GM19468 (cell line): ENCODE data around the gene FAM83G.

Source experiments
- ATAC-seq: cut with Tn5 transposase; IDR thresholded peaks from one replicate; pipeline ENCODE4 v1.9.1; 2021; ENCODE audit warnings: mild to moderate bottlenecking, moderate library complexity, moderate number of reproducible peaks; ENCODE audit not compliant: unreplicated experiment; ENCODE audit errors: extremely low read depth

Gene FAM83G

DNA sequence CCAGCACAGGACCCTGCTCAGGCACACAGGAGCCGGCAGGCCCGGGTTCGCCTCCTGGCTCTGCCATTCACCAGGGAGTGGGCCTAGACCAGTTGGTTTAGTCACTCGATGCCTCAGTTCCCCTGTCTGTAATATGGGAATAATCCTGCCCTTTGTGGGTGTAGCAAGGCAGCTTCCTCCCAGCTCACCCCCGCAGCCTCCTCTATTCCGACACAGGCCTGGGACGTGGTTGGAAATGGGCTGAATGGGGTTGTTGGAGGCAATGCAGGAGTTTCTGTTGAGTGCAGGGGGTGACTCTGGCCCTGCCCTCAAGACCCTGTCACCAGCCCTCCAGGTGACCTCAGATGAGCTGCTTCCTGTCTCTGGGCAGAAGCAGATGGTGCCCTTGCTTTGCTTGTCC lies 32.8 kb downstream of the FAM83G start:
- no peak for ATAC-seq

DNA sequence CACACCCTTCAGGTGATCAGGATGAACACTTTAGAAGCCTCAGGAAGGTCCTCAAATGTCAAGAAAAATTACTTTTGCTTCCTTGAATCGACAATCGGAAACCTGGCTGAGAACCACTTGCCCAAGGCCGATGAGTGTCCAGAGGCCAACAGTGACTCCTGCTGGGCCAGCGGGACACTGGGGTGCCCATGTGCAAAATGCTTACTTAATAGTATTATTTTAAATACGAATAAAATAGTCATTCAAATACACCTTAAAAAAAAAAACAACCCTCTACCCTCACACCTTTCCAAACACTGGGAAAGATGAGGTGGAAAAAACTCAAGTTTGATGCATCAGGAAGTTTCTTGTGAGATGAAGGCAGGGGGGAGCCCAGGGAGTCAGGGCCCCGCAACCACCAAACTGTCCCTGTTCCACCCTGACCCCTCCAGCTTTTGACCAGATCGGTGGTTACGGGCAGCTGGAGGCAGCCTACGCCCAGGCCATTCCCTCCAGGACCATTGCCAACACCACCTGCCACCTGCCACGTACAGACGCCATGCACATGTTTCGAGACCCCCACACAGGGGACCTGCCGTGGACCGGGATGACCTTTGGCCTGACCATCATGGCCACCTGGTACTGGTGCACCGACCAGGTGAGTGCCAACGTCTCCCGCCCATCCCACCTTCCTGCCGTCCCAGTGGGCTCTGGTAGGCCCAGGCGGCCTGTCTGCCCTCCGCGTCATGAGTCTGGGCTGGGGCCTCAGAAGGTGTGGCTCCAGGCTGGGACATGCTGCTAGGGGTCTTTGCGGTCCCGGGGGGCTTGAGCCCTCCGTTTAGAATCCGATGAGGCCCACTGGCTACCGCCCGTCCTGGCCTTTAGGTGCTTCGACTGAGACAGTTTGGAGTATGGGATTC lies 33.7 kb downstream of the FAM83G start:
- no peak for ATAC-seq

DNA sequence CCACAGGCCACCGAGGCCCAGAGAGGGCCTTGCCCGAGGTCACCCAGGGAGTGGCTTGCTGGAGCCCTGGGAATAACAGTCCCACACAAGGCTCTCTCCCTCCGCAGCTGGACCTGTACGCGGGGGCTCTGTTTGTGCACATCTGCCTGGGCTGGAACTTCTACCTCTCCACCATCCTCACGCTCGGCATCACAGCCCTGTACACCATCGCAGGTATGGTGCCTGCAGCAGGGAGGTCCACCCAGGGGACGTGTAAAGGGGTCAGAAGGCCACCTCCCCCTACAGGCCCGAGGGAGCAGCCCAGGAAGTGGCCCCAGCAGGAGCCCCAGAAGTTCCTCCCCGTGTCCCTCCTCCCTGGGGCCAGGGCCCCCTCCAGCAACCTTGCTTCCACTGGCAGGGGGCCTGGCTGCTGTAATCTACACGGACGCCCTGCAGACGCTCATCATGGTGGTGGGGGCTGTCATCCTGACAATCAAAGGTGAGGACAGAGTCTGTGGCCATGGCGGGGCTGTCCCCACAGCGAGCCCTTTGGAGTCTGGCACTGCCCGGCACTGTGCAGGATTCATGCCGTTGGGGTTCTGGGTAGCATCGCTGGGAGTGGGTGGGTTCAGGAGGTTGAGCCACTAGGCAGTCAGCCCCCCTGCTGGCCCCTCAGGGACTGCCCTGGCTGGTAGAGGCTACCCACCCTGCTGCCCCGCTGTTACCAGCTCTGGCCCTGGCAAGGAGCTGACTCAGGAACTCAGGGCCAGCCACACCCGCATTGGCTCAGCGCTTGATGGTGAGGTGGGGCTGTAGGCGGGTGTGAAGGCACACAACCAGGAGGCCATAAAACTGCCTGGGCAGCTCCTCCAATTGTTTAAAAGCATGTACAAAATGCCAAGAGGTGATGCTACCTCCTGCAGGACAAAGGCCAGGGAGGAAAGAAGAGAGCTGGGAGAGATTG lies 35.3 kb downstream of the FAM83G start:
- ATAC-seq, result no peak

DNA sequence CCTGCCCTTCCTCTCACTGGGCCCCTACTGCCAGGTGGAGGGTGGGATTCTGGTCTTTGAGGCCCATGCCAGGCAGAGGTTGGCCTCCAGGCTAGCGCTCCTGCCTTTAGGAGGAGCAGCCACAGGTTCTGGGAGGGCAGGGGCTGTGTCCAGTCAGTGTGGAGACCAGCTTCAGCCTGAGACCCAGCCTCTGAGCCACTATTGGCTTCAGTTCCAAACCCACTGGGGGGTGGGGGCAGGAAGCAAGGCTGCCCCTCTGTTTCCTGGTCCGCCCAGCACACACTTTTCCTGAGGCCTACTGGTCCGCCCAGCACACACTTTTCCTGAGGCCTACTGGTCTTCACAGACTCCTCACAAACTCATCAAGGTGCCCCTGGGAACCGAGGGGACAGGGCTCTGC lies 36.2 kb downstream of the FAM83G start:
- no peak for ATAC-seq

DNA sequence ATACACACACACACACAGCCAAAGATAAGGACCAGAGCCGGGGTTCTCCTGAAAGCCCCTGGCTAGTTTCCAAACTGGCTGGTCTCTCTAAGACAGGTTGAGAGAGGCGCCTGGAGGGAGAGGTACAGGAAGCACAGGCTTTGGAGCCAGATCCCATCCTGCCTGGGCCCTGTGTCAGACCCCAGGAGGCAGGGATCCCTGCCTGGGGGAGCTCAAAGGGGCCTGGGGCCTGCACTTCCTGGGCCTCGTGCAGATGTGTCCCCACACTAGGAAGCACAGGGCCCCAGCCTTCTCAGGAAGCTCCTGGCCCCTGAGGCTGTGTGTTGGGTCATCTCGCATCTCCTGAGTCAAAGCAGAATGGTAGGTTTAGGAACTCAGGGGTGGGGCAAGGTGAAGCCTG lies 36.6 kb downstream of the FAM83G start:
- ATAC-seq, result no peak

DNA sequence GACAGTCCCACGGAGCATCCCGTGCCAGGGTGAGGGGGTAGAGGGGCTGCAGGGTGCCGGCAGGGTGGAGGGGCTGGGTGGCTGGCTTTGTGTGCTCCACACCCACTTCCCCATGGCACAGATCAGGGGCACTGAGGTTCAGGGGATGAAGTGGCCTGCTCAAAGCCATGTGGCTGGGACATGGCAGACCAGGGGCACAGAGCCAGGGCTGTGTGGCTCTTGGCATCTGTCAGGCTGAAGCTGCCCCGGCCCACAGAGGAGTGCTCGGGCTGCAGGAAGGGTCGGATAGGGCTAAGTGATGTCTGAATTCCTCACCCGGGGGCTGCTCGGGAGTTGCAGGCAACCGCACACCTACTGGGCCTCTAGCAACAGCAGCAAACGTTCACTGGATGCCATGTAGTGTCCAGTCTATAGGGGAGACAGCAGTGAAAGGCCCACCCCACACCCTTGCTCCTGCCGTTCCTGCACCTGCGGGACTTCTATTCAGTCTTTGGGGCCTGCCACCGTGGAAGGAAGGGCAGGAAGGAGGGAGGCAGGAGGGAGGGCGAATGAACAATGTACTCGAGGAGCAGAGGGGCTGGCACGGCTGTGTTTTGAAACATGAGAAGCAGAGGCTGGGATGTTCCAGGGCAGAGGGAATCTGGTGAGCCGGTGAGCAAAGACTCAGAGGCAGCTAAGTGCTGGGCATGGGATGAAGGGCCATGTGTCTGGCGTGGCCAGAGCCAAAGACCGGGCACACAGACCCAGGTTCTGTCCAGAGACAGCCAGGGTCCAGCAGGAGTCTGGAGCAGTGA lies 37.5 kb downstream of the FAM83G start:
- no peak for ATAC-seq

DNA sequence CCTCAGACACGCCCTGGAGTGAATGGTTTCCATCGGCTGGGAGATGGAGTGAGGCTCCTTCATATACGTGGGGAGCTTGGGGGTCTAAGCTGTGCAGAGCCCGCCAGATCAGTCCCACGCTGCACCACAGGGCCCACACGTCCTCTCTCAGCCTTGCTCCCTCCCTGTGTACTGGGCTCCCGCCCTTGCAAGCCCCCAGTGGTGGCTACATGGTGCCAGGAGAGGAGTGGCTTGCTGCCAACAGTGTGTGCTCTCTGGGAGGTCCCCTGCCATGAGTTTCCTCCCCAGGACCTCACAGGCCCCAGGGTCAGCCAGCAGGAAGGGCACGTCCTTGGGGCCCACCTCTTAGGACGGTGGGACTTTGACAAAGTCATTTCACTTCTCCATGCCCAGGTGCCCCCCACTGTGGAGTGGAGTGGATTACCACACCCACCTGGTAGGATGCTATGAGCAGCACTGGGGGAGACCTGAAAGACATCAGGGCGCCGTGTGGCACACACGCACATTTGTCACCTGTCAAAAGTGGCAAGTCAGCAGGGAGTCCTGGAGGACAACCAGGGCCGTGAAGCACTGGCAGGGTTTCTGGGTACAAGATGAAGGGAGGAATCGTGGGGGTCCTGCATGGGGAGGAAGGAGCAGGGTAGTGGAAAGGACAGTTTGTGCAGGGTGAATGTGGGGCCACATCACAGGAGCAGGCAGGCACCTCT lies 38.9 kb downstream of the FAM83G start:
- ATAC-seq, result no peak

DNA sequence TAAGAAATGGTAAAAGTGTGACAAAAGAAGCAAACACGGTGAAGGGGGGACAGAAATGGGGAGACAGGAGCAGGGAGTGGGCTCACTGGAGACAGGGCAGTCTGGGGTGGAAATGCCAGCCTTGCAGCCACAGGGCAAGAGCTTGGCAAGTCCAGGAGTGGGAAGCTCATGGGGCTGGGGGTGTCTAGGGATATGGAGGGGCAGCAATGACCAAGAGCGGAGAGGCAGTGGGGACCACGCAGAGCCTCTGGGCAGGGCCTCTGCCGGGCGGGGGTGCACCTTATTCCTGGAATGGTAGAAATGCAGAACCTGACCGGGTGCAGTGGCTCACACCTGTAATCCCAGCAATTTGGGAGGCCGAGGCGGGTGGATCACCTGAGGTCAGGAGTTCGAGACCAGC lies 40.0 kb downstream of the FAM83G start:
- no peak for ATAC-seq

DNA sequence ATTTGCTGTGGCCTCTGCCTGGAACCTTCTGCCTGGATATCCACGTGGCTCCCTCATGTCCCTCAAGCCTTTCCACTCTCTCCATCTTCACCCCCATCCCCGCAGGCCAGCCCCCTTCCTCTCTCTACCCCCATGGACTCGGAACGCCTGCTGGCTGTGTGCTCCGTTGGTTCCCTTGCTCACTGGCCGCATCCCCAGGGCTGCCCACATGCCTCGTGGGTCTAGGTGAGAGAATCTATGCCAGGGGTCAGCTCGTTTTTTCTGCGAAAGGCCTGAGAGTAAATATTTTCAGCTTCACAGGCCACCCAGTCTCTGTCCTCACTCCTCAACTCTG lies 40.6 kb downstream of the FAM83G start:
- no peak for ATAC-seq

DNA sequence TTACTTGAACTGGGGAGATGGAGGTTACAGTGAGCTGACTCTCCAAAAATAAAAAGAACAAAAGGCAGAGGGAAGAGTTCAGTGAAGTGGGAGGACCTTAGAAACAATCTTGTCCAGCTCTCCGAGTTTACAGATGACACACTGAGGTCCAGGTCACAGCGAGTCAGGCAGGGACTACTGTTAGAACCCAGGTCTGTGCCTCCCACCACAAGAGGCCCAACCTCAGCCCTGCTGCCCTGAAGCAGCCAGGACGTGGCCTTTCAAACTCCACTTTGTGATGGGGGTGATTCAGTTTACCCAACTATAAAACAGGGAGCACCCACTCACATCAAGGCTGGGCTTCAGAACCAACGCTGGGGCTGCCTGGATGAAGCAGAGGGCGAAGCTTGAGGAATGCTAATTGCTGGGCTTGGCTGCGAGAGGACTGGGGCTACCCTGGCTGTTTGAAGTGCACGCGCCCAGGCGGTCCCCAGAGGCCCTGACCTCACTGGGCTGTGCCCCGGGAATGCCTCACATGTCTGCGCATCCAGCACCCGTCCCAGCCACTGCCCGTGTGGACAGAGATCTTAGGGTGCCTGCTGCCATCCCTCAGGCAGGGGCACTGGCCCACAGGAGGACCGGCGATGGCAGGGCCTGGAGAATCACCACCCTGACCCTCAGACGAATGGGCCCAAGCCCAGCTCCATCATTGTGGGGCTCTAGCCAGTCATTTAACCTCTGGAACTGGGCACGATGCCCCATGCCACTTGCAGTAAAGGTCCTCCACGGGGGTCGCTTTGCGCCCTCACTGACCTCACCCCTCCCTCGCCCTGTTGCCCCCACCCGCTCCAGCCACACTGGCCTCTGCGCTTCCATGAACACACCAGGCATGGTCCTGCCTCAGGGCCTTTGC lies 41.2 kb downstream of the FAM83G start:
- ATAC-seq, result no peak

DNA sequence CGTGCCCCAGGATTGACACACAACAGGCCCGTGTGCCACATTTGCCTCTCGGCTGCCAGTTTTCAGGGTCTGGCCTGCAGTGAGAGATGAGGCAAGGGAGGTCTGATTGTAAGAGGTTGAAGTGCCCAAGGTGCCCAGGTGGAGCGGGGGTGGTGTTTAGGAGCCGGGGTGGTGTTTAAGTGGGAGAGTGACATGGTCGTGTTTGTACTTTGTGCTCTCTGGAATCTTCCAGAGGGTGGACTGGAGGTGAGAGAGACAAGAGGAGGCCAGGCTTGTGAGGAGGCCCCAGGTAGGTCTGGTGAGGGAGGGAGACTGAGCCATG lies 42.1 kb downstream of the FAM83G start:
- no peak for ATAC-seq

DNA sequence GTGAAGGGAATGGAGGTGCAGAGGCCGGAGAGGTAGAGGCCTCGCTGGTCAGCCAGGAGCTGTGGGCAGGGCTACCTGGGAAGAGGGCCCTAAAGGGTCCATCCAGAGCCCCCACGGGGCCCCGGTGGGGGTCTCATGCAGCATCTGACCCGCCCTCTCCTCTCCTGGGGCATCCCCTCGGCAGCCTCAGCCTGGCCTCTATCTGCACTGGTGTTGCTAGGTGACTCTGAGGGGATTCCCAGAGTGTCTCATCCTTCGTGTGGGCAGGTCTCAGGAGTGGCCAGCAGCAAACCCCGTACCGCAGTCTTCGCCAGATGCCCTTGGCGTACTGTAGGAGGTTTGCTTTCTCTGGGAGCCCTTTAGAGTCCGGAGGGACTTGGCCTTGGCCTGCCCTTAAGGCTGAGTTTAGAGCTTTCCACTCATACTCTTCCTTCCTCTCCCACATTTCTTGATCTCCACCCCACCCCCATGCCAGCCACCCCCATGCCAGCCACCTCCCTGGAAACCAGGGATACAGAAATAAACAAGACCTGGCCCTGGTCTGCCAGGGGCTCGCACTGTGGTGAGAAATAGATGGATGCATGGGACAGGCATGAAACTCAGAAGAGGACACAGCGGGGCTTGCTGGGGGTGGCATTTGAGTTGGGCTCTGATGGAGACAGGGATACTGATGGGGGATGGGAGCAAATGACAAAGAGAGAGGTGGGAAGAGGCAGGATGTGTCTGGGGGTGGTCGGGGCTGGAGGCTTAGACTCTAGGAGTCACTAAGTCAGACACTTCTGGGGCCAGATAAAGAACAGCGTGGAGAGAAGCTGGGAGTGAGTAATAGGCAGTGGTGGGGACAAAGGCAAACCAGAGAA lies 42.7 kb downstream of the FAM83G start:
- ATAC-seq, result no peak

DNA sequence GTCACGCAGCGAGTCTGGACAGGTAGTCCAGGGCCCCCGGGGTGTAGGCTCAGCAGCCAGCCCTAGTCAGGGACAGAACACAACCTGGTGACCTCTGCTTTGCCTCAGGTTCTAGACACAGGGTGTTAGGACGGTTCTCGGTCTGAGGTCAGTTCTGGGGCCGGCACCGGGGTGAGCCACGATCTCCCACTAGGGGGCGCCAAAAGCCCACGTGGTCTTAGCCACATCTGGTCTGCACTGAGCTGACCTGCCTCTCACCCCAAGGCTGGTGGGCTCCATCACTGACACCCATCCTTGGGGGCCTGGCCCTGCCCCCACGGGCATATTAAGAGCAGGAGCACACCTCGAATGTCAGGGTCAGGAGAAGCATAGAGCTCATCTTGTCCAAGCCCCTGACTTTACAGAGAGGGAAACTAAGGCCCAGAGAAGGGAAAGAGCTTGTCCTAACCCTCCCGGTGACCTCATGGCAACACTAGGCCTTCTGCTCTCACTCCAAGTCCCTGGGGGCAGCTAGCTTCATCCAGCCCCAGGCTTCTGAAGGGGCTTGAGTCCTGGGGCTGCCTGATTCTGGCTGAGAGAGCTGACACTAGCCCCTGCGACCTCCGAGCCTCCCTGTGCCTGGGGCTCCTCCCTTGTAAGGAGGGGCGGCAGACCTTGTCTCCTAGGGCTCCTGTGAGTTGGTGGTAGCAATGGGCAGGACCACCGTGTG lies 43.6 kb downstream of the FAM83G start:
- no peak for ATAC-seq

DNA sequence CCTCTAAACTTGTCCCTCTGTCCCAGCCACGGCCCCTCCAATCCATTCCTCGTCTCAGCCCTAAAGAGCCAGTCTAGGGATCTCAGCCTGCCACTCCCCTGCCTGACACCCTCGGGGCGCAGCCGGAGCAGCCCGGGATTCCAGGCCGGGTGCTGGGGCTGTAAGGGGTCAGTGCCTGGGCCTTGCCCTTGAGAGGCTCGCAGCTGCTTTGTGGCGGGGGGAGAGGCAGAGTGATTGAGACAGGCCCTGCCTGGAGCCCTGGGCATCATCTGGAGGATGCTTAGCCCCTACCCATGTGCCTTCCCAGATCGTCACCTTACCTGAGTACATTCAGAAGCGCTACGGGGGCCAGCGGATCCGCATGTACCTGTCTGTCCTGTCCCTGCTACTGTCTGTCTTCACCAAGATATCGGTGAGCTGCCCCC lies 44.3 kb downstream of the FAM83G start:
- no peak for ATAC-seq

DNA sequence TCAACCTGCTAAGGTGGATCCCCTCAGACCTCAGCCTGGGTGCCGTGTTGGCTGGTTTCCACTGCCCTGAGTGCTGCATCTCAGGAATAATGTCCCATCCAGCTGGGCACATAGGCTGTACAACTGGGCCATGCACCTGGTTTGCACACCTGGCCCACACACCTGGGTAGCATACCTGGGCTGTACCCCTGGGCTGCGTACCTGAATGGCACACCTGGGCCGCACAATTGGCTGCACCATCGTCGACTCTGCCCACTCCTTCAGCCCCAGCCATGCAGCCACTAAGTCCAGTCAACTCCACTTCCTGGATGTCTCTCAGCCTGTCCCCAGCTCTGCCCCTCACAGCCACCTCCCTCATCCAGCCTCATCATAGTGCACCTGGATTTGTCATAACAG lies 44.7 kb downstream of the FAM83G start:
- no peak for ATAC-seq

DNA sequence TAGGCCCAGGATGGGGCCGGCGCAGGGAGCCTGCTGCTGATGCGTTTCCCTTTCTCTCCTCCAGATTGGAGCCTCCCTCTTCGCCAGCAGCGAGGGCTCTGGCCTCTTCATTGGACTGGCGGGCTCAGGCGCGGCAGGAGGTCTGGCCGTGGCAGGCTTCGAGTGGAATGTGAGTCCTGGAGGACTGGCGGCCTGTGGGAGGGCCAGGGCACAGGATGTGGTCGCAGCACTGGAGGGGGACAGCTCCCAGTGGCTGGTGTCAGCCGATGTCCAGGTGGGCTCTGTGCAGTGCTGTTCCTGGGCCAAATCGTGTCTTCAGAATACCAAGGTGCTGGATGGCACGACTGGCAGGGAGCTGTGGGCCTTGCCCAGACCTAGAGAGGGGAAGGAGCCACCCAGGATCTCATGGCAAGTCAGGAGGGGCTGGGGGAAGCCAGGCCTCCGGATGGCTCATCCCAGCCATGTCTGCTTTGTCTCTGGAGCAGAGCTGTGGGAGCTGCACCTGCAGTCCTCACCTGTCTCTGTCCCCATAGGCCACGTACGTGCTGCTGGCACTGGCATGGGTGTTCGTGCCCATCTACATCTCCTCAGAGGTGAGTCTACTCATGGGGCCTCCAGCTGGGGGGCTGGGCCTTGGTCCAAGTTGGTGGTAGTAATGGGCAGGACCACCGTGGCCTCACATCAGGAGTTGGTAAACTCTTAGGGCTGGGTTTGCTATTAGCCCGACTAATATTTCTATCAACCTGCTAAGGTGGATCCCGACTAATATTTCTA lies 45.3 kb downstream of the FAM83G start:
- ATAC-seq, result no peak

DNA sequence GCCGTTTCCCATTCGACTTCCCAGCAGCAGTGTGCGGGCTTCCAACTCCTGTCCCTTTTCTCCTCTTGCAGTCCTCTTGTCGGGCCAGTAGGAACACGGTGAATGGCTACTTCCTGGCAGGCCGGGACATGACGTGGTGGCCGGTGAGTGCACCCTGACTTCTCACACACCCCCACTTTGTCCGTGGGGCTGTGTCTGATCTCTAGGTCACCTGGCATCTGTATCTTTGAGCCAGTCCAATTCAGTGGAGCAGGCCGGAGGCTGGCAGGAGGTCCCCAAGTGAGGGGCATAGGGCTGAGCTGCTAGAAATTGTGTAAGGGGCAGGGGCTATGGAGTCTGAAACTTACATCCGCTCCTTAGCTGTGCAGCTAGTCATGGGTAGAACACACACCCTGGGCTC lies 46.0 kb downstream of the FAM83G start:
- no peak for ATAC-seq
